Gastroesophageal sphincter (tissue), 3 donors: ENCODE results near the gene CDHR4.

Source experiments
- CTCF ChIP-seq, 4 experiments: fragments of 200-600 bp in 2 of 4; fragments of 450-650 bp in 2 of 4; sonication (generic) in 1 of 4; IDR thresholded peaks; one replicate each; pipeline ENCODE4 v1.5.1; 2017 to 2019; ENCODE audit warnings: antibody characterized with exemption in 4 of 4, mild to moderate bottlenecking in 2 of 4, moderate library complexity in 2 of 4
- POLR2A ChIP-seq, 2 donors: fragments of 450-650 bp; IDR thresholded peaks; one replicate each; pipeline ENCODE4 v1.6.1; 2017; ENCODE audit warnings: antibody characterized with exemption in 2 of 2, mild to moderate bottlenecking in 2 of 2, moderate library complexity in 1 of 2
- POLR2AphosphoS5 ChIP-seq: sonication (generic); formaldehyde crosslinking; IDR thresholded peaks from one replicate; pipeline ENCODE4 v1.6.1; 2017; ENCODE audit warnings: antibody characterized with exemption

- no peak for TF ChIP-seq POLR2A (IDR thresholded peaks at IDR 0.05)
- no peak for TF ChIP-seq POLR2AphosphoS5
- TF ChIP-seq CTCF (IDR thresholded peaks at IDR 0.05): no peak
Observed at GRCh38 chr3:49788056-49788455, 11.6 kb downstream of the CDHR4 start.
